Fibroblast of villous mesenchyme (primary cell): Measurements from ENCODE around the gene TNFAIP8L1. TPM values are rescaled to one million over a fixed set of nuclear protein-coding genes. Genes with fewer than 3 reads are reported as not detected.
A peak's percentile ranks its signal among the peaks of the same experiment; 100 is the strongest.

Experiments
- DNase-seq: peaks from one replicate; pipeline ENCODE4 v3.0.0-alpha.2; 2010; ENCODE audit warnings: low read depth
- H3K4me3 ChIP-seq: 2 replicates; pipeline ENCODE4 v1.5.1; 2011; ENCODE audit warnings: low read depth, mild to moderate bottlenecking, low read length
- CTCF ChIP-seq: IDR thresholded peaks from 2 replicates; pipeline ENCODE4 v1.5.1; 2012; ENCODE audit warnings: low read depth, mild to moderate bottlenecking, low read length; ENCODE audit not compliant: insufficient read depth
- total RNA-seq: library from RNA; depleted of rRNA; stranded (reverse); fragments of >200 nt; gene quantifications from 2 replicates; pipeline ENCODE4 v1.2.3, GENCODE V29; 2012

Gene TNFAIP8L1
- total RNA-seq, 1 donor, result 4.3 TPM

GRCh38 chr19:4656102-4656501 is 16.8 kb downstream of the TNFAIP8L1 start:
- DNase-seq, result no peak
- H3K4me3 ChIP-seq, result no peak overlapping the region
- no peak for TF ChIP-seq CTCF

- no peak for DNase-seq
- H3K4me3 ChIP-seq, result no peak overlapping the region
- TF ChIP-seq CTCF, result no peak
Observed at GRCh38 chr19:4657262-4657661, 17.9 kb downstream of the TNFAIP8L1 start.

GRCh38 chr19:4657835-4658234 is 18.5 kb downstream of the TNFAIP8L1 start:
- DNase-seq, result no peak
- TF ChIP-seq CTCF, result no peak
- no peak overlapping the region for H3K4me3 ChIP-seq

- DNase-seq, result no peak
- TF ChIP-seq CTCF, result peak; percentile 27
- no peak overlapping the region for H3K4me3 ChIP-seq
Observed at GRCh38 chr19:4660181-4660791, 21.0 kb downstream of the TNFAIP8L1 start.

- no peak for TF ChIP-seq CTCF
- no peak for DNase-seq
- H3K4me3 ChIP-seq, result no peak overlapping the region
Observed at GRCh38 chr19:4660993-4661392, 21.7 kb downstream of the TNFAIP8L1 start.

GRCh38 chr19:4662020-4662695 is 22.8 kb downstream of the TNFAIP8L1 start:
- no peak for DNase-seq
- H3K4me3 ChIP-seq, result no peak overlapping the region
- no peak for TF ChIP-seq CTCF
